Midbrain (tissue), 1 donor: ENCODE data around the gene NGB.

ENCODE experiments used
- DNase-seq: peaks from one replicate; lab custom pipeline; 2025; lab: John Stamatoyannopoulos, UW

Gene NGB

DNA sequence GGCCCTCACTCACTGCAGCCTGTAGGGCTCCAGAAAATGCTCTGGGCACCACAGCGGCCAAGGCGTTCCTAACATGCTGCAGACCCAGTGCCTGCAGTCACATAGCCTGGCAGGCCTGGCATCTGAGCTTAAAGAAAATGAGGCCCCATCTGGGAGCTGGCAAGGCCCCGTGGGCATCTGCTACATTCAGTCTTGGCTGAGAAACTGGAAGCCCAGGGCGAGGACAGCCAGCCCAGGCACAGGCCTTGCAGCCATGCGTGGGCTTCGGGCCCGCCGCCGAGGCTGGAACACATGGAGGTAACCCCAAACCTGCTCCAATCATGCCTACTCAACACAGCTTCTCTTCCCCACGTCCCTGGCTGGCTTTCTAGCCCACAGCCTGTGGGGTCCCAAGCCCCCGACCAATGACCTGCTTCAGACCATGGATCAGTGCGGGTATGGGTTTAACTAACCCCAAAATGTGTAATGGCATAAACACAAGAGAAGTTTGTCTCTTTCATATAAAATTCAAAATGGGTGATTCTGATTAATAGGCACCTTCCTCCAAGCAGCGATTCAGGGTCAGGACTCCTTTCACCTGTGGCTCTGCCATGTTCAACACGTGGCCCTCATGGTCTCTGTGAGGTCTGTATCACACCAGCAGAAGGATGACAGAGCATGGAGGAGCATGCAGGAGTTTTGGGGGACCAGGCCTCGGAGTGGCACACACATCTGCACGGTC lies 6.4 kb downstream of the NGB start:
- no peak for DNase-seq

DNA sequence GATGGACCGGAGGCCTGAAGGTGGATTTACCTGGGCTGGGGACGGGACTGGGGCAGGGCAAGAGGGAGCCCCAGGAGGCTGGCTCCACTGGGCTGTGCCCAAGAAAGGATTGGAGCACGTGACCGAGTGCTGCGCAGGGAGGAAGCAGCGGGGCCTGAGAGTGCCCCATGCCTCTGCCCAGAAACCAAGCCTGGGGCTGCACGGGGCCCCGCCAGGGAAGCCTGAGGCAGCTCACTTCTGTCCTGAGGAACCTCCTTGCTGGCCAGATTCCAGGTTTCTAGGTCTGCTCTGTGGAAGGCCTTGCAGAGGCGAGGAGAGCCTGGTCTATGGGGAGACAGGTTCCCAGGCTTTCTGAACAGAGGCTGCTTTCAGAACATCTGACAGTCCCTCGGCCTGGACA lies 10.4 kb downstream of the NGB start:
- peak; percentile 22 for DNase-seq

DNA sequence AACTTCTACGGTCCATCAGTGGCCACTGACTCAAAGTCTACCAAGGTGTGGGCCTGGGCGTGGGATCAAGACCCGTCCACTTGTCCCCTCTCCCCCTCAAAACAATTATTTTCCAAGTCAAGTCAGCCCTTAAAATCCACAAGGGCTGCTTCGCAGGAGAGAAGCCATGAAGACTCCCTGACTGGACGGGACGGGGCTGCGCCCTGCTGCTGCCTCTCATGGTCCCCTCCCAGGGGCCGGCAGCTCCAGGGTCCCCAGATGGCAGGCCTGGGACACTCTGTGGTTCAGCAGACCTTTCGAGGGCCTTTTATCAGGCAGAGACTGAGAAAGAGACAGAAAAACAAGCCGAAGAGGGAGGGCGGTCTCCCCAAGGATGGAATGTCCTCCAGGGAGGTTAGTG lies 10.8 kb downstream of the NGB start:
- DNase-seq, result no peak

DNA sequence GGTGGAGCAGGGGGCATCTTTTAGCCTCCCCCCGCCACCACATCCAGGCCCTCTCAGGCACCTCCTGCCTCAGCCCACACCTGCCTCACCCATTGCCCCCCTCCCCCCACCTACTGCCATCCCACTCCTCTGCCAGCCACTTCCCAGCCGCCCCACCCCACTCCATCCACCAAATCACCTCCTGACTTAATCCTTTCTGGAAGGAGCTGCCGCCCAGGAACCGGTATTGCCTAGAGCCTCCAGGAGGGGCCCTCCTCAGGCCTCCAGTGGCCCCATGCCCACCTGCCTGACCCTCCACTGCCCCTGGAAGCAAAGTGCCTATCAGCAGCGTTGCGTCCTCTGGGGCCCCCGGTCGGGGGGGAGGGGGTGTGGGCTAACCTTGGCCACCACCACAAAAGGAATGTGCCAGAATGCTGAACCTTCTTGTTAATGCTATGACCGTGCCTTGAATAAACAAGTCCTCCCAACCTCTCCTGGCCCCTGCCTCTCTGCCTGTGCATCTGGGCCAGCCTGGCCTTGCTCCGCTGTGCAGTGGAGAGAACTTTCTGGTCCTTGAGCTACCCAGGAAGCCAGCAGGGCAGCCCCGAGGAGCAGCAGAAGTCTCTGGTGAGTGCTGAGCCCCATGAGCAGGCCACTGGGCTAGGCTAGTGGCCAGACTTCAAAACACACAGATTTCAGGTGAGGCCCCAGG lies 11.8 kb downstream of the NGB start:
- no peak for DNase-seq

DNA sequence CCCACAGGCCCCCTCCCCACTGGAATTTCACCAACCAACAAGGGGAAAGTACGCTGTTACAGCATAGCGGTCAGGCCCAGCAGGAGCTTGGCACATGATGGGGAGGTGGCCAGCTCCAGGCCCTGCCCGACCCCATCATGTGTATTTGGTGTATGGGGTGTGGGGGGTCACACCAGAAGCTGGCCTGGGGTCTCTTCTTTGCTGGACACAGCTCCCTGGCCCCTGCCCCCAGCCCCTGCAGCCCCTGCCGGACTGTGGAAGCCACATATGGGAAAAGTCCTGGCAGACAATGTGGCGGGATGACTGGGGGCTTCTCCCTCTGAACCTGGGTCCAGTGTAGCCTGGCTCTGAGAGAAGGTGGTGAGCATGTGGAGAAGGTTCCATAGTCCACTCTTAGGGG lies 12.4 kb downstream of the NGB start:
- DNase-seq, result no peak

DNA sequence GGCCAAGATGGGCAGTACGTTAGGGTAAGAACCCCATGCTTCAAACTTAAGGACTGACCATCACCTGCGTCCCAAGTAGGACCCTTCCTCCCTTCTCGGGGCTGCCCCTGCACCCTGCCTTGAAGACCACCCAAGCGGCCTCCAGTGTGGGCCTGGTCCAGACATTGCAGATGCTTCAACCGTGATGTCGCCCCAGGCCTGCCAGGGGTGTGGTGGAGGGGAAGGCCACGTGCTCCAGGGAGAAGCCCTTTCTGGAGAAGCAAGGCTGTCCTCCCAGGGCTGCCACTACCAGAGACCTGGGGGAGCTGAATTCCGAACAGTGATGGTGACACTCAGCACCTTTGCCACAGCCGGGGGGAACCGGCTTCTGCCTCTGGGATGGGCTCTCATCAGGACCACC lies 13.3 kb downstream of the NGB start:
- no peak for DNase-seq

DNA sequence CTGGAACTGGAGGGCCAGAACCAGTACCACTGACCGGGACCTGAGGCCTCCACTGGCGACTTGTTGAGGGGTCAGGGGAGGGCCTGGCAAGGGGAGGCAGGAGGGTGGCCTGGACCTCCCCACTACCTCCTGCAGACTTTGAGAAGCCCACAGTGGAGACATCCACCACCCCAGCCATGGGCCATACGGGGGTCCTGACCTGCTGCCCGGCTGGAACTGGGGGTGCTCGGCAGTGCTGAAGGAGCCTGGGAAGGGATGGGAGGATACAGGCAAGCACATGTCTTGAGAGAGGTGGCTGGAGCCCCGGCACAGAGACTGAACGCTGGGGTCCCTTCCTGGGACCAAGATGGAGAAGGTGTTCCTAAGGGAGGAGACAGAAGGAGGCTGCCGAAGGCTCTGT lies 14.3 kb downstream of the NGB start:
- no peak for DNase-seq

DNA sequence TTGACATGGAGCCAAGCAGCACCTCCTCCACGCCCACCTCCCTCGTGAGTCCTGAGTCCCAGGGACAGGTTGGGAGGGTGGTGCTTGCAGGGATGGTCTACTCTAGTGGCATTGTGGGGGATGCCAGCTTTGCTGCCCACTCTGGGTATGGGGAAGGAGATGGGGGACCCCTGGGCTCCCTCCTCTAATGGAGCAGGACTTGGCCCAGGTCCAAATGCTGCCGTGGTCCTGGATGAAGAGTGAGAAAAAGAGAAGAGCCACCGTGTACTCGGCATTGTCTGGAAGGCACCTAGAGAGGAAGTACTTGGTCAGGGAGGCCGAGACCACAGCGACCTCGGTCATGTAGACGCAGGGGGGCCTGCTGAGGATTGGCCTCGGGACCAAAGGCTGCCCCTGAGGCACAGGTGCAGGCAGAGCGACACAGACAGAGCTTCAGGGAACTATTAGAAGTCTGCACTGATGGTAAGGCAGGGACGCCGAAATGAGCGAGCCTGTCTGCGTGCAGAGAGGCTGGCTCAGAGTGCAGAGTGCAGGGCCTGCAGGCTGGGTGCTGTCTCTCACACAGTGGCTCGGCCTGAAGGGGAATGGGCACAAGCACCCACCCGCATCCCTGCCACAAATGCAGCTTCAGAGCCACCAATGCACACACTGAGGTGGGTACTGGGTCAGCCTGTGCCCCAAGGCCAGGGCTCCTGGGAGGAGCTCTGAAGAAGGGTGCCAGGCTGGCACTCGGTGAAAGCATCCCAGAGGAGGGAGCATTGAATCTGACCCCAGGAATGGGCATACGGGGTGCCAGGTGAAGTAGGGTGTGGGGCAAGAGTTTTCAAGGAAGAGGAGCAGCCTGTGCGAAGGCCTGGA lies 17.4 kb downstream of the NGB start:
- DNase-seq, result no peak

DNA sequence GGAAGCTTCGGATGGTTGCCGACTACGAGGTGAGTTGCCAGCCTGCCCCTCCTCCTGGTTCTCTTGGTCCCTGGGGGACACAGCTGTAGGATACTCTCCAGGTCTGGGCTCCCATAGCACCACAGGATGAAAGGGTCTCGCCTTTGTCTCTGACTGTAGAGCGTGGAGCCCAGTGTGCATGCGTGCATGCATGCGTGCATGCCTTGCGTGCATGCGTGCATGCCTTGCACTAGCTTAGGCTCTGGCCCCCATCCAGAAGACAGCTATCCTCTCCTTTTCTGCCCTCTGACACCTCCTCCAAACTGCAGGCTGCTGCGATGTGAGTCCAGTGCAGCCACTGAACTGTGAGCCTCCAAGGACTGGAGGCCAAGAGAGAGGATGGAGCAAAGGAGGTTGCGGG lies 19.1 kb downstream of the NGB start:
- no peak for DNase-seq

DNA sequence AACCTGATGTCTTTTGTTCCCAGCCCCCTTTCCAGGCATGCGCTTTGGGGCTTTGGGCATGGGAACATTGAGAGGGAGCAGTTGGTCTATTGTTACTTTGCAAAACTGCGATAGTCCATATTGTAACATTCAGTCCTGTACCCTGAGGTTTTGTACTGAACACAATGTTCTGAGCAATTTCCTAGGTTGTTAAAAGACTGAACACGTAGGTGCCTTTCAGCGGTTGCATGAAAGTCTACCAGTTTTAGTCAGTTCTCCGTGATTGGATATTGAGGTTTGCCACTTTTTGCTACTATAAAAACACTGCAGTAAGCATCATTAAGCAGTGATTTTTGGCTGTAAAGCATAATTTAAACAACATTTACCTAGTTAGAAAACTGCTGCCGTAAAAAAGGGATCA lies 20.1 kb downstream of the NGB start:
- DNase-seq, result no peak

DNA sequence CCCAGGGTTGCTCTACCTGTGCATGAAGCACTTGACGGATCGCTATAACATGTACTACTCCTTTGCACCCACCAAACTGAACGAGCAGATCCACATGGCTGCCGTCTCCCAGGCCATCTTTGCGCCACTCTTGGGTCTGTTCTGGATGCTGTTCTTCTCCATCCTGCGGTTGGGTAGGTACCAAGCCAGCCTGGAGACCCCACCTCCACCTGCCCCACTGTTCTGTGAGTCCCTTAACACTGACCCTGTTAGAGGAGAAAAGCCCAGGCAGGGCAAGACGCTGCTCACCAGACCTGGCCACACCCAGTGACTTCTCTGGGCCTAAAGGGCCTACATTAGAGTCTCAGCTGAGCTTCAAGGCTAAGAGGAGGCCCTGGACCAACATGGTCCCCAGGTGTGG lies 21.7 kb downstream of the NGB start:
- DNase-seq, result no peak

DNA sequence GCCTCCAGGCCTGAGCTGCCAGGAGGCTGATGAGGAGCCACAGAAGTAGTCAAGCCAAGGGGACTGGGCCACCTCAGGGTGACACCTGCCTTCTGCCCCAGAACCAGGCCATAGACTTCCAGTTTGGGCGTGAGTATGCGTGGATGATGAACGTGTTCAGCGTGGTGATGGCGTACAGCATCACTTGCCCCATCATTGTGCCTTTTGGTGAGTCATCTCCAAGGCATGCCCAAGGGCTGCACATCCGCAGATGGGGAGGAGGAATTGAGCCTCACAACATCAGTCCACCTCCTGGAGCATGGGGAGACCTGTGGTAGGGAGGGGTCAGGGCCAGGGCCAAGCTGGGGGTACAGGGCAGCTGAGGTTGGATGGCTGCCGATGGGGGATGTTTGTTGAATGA lies 22.3 kb downstream of the NGB start:
- DNase-seq, result no peak

DNA sequence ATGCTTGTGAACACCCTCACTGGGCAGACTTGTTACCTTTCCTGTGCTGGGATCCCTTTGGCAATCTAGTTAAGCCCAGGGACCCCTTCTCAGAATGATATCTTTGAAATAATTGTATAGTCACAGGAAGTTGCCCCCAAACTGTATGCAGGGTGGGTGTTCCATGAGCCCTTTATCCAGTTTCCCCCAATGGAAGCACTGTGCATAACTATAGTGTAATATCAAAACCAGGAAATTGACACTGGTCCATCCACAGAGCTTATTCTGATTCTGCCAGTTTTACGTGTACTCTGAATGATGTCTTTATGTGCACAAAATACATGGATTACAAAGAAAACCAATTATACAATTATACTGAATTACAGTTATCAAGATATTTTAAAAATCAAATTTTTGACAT lies 24.2 kb downstream of the NGB start:
- DNase-seq, result no peak

DNA sequence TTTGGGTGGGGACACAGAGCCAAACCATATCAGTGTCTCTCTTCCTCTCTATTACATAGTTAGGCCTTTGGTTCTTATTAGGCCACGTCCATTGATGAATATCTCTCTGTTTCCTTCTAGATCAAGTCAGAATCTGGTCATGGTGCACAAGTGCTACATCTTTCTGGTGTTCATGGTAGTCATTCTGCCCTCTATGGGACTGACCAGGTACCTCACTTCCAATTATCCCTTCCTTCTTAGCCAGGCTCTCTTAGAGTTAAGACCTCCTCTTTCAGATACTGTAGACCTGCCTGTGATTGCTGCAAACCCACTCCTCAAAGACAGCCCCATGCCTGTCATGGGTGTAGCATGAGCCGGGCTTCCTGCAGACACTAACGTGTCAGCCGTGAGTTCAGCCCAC lies 25.2 kb downstream of the NGB start:
- DNase-seq, result no peak

DNA sequence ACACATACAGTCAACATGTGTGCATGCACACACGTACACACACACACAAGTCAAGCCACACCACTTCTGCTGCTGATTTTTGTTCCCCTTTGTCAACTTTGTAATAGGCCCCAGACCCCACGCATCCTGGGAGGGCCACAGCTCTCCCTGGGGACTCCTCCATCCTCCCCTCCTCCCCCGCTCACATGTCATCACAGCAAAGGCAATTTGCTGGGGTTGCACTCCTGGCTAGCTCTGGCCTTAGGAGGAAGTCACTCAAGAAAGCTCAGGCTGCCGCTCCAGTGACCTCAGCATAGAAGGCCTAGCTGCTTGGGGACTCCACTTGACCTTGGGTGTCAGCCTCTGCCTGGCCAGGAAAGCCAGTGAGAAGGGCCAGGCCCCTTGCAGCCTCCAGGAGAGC lies 27.2 kb downstream of the NGB start:
- DNase-seq, result no peak

DNA sequence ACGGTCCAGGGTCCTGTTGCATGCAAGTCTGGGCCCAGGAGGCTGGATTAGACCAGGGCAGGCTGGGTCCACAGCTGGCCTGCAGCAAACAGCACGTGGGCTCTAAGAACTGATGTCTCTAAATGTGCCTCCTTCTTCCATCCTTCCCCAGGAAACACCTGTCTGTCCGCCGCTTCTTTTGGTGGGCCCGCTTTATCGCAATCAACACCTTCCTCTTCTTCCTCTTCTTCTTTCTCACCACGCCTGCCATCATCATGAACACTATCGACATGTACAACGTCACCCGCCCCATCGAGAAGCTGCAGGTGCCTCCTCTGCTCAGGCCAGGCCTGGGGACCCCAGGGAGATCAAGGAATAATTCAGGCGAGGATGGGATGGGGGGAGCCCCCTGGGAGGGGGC lies 28.3 kb downstream of the NGB start:
- no peak for DNase-seq

DNA sequence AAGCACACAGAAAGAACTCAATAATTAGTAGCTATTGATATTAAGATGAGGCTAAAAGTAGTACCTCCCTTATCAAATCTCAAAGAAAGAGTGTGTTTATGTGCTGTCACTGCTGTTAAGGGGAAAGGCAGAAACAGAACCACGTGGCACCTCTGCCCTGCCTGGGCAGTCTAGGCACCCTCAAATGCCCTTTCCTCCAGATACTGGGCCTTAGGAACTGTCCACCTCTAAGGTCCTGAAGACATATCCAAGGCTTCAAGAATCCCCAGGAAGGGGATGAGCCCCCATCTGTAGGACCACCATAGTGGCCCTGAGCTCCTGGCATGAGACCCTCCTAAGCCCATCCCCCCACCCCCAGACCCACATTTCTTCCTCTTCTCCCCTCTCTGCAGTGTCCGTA lies 29.1 kb downstream of the NGB start:
- no peak for DNase-seq

DNA sequence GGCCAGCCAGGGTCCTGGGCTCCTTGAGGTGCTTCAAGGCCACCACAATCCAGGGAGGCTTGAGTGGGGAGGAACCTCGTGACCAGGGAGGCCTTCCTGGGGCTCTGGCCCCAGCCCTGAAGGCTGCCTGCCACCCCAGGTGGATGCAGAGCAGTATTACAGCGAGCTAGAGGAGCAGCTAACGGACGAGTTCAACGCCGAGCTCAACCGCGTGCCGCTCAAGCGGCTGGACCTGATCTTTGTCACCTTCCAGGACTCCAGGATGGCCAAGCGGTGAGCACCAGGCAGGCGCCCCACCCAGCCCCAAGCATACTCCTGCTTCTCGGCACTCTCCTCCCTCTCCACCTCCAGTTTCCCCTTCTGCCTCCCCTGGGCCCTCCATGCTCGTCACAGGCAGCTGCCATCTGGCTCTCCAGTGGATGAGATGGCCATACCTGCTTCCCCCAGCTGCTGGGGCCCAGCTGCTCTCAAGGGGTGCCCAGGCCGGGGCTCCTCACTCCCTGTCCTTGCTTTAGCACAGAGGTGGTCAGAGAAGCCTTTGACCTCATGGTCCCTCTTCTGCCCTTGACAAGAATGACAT lies 30.6 kb downstream of the NGB start:
- no peak for DNase-seq

DNA sequence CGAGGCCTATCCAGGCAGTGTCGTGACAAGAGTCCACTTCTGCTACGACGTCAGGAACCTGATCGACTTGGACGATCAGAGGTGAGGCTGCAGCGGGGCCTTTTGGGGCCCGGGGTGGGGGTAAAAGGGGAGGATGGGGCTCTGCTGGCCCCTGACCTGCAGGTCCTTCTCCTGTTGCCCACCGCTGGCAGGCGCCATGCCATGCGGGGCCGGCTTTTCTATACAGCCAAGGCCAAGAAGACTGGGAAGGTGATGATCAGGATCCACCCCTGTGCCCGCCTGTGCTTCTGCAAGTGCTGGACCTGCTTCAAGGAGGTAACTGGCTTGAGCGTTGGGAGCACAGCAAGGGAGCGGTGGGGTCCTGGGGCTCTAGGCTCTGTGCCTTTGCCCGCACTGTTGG lies 31.6 kb downstream of the NGB start:
- no peak for DNase-seq

DNA sequence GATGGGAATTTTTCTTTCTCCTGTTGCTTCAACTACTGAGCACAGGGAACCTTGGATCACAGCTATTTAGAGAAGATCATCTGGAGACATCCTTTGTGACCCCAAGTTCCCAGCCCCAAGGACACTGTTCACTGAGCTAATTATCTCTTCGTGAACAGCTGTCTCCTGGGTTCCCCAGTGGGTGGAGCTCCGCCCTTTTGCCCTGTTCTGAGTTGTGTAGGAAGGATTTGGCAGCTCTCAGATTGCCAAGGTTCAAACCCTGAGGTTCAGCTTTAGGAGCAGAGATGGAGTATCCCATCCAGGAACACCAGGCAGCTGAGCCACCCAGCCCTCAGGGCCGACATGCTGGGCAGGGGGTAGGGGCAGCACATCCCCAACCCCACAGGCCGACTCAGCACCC lies 32.0 kb downstream of the NGB start:
- DNase-seq, result no peak

DNA sequence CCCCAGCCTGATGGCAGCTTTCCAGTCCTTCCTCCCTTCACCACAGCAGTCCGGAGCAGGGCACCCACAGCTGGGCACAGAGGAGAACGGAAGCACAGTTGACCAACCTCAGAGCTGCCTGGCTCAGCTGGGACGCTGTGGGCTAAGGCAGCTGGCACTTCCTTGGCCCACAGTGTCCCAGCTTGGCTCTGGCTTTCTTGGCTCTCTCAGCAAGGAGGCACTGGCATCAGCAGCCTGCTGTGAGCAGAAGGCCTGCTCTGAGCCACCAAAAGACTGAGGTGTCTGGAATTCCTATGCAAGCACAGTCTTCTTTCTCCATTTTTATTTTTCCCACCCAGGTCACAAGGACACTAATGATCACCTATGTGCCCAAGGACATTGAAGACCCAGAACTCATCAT lies 32.6 kb downstream of the NGB start:
- DNase-seq, result peak; percentile 30

DNA sequence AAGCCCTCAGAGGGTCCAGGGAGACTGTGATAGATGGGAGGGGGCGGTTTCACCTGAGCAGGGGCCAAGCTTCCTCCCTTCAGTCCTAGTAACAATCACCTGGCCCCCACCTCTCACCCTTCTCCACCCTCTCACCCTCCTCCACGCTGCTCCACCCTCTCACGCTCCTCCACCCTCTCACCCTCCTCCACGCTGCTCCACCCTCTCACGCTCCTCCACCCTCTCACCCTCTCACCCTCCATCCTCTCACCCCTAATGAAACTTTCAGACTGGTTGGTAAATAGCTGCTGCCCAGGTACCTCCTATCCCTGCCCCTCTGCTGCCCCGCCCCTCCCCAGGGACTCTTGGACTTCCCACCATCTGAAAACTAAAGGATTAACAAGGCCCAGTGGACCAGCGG lies 34.2 kb downstream of the NGB start:
- no peak for DNase-seq

DNA sequence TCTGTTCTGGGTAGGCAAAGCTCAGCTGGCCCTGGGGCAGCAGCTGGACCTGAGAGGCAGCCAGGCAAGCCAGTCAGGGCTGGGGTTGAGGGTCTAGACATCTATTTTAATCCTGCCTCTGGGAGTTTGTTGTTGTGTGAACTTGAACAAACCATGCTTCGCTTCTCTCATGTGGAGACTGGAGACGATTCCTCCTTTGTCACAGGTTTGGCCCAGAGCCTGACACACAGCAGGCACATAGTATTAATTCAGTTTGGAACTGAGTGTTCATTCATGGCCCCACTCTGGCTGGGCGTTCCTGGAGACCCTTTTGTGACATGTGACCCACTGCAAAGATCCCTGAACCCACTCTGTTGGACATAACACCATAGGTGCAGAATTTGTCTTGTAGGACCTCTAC lies 39.3 kb downstream of the NGB start:
- no peak for DNase-seq
